Measurements from ENCODE around the gene WDR86.
A peak's percentile ranks its signal among the peaks of the same experiment; 100 is the strongest.

Gene WDR86

GRCh38 chr7:151343516-151343915, 66.3 kb downstream of the WDR86 start:
- no peak for TF ChIP-seq SP1 (IDR thresholded peaks at IDR 0.05)
- no peak for TF ChIP-seq ZNF384 (IDR thresholded peaks at IDR 0.05)
- TF ChIP-seq LEF1 (IDR thresholded peaks at IDR 0.05; ENCODE audit: borderline replicate concordance): no peak
- no peak for TF ChIP-seq ARNT (IDR thresholded peaks at IDR 0.05)
- DNase-seq (ENCODE audit: extremely low spot score): no peak
- POLR2A ChIA-PET: interaction anchor here (1.4 kb wide), 1 partner anchor 66 kb away, joined by 3 read pairs; no protein-coding TSS in a partner anchor
- CTCF ChIA-PET: interaction anchor here (0.6 to 1.0 kb wide), 4 partner anchors 9 to 28 kb away, joined by 3 to 5 read pairs (median 4); no protein-coding TSS in a partner anchor

- POLR2A ChIA-PET: interaction anchor here (1.4 kb wide), 1 partner anchor 66 kb away, joined by 3 read pairs; no protein-coding TSS in a partner anchor
- DNase-seq (ENCODE audit: extremely low spot score): no peak
- no peak for TF ChIP-seq BHLHE40 (IDR thresholded peaks at IDR 0.05; ENCODE audit: borderline replicate concordance)
- no peak for TF ChIP-seq ARNT (IDR thresholded peaks at IDR 0.05)
- no peak for TF ChIP-seq FOXA1 (IDR thresholded peaks at IDR 0.05)
- TF ChIP-seq FOXM1 (IDR thresholded peaks at IDR 0.05; ENCODE audit: borderline replicate concordance): no peak
- no peak for TF ChIP-seq ZNF384 (IDR thresholded peaks at IDR 0.05)
- TF ChIP-seq HDGF (IDR thresholded peaks at IDR 0.05; ENCODE audit: borderline replicate concordance): no peak
- no peak for TF ChIP-seq TARDBP (IDR thresholded peaks at IDR 0.05)
- TF ChIP-seq CTBP1 (IDR thresholded peaks at IDR 0.05; ENCODE audit: borderline replicate concordance): no peak
- no peak for TF ChIP-seq ELF4 (IDR thresholded peaks at IDR 0.05)
- no peak for TF ChIP-seq SUZ12 (IDR thresholded peaks at IDR 0.05)
- no peak for TF ChIP-seq FOXK2 (IDR thresholded peaks at IDR 0.05)
- no peak for TF ChIP-seq LEF1 (IDR thresholded peaks at IDR 0.05; ENCODE audit: borderline replicate concordance)
- no peak for TF ChIP-seq L3MBTL2 (conservative IDR thresholded peaks at IDR 0.05)
- no peak for TF ChIP-seq PKNOX1 (IDR thresholded peaks at IDR 0.05)
- no peak for TF ChIP-seq NFRKB (IDR thresholded peaks at IDR 0.05)
- TF ChIP-seq SP1 (IDR thresholded peaks at IDR 0.05): no peak
- CTCF ChIA-PET: interaction anchor here (0.6 to 0.8 kb wide), 3 partner anchors 9 to 27 kb away, joined by 3 to 5 read pairs (median 4); no protein-coding TSS in a partner anchor
These were observed 67.0 kb downstream of the WDR86 start for GRCh38 chr7:151342811-151343210.

- POLR2A ChIA-PET: interaction anchor here (0.7 to 2.2 kb wide), 14 partner anchors 9 to 386 kb away, joined by 3 to 21 read pairs (median 3); partner anchors contain the start of gene ABCF2
- CTCF ChIA-PET: interaction anchor here (1.4 to 1.7 kb wide), 2 partner anchors 8 to 27 kb away, joined by 8 read pairs; no protein-coding TSS in a partner anchor
- no peak for DNase-seq (ENCODE audit: extremely low spot score)
- TF ChIP-seq L3MBTL2 (conservative IDR thresholded peaks at IDR 0.05): no peak
- TF ChIP-seq SUZ12 (IDR thresholded peaks at IDR 0.05): no peak
- no peak for TF ChIP-seq ELF4 (IDR thresholded peaks at IDR 0.05)
- TF ChIP-seq ZNF384 (IDR thresholded peaks at IDR 0.05): no peak
- TF ChIP-seq FOXA1 (IDR thresholded peaks at IDR 0.05): no peak
- TF ChIP-seq NFRKB (IDR thresholded peaks at IDR 0.05): no peak
- TF ChIP-seq FOXK2 (IDR thresholded peaks at IDR 0.05): no peak
- no peak for TF ChIP-seq FOXM1 (IDR thresholded peaks at IDR 0.05; ENCODE audit: borderline replicate concordance)
- TF ChIP-seq LEF1 (IDR thresholded peaks at IDR 0.05; ENCODE audit: borderline replicate concordance): no peak
- TF ChIP-seq PKNOX1 (IDR thresholded peaks at IDR 0.05): no peak
- no peak for TF ChIP-seq CTBP1 (IDR thresholded peaks at IDR 0.05; ENCODE audit: borderline replicate concordance)
- TF ChIP-seq TARDBP (IDR thresholded peaks at IDR 0.05): no peak
- TF ChIP-seq SP1 (IDR thresholded peaks at IDR 0.05): no peak
- no peak for TF ChIP-seq ARNT (IDR thresholded peaks at IDR 0.05)
- no peak for TF ChIP-seq BHLHE40 (IDR thresholded peaks at IDR 0.05; ENCODE audit: borderline replicate concordance)
- TF ChIP-seq HDGF (IDR thresholded peaks at IDR 0.05; ENCODE audit: borderline replicate concordance): no peak
These were observed 67.7 kb downstream of the WDR86 start for GRCh38 chr7:151342102-151342646.

- POLR2A ChIA-PET: interaction anchor here (0.7 to 2.2 kb wide), 15 partner anchors 8 to 387 kb away, joined by 3 to 21 read pairs (median 3); partner anchors contain the start of gene ABCF2
- TF ChIP-seq PKNOX1 (IDR thresholded peaks at IDR 0.05) (no peak), SUZ12 (IDR thresholded peaks at IDR 0.05) (no peak), L3MBTL2 (conservative IDR thresholded peaks at IDR 0.05) (no peak; the same call in 1 of the 2 replicates), FOXA1 (IDR thresholded peaks at IDR 0.05) (no peak), FOXK2 (IDR thresholded peaks at IDR 0.05) (no peak), SP1 (IDR thresholded peaks at IDR 0.05) (no peak), LEF1 (IDR thresholded peaks at IDR 0.05; ENCODE audit: borderline replicate concordance) (no peak), ZNF384 (IDR thresholded peaks at IDR 0.05) (no peak), TARDBP (IDR thresholded peaks at IDR 0.05) (no peak), FOXM1 (IDR thresholded peaks at IDR 0.05; ENCODE audit: borderline replicate concordance) (no peak), ARNT (IDR thresholded peaks at IDR 0.05) (no peak), HDGF (IDR thresholded peaks at IDR 0.05; ENCODE audit: borderline replicate concordance) (no peak; the same call in 1 of the 2 replicates), NFRKB (IDR thresholded peaks at IDR 0.05) (no peak), BHLHE40 (IDR thresholded peaks at IDR 0.05; ENCODE audit: borderline replicate concordance) (no peak), ELF4 (IDR thresholded peaks at IDR 0.05) (no peak), CTBP1 (IDR thresholded peaks at IDR 0.05; ENCODE audit: borderline replicate concordance) (no peak)
- CTCF ChIA-PET: interaction anchor here (1.4 to 1.7 kb wide), 2 partner anchors 9 to 26 kb away, joined by 8 read pairs; no protein-coding TSS in a partner anchor
- DNase-seq (ENCODE audit: extremely low spot score): peak; percentile 100
These were observed 68.3 kb downstream of the WDR86 start, which contains the start of gene NUB1 for GRCh38 chr7:151341357-151342101. Gene NUB1 (plus strand): TSS chr7:151341812. CDS start chr7:151345350, 3,538 bp downstream.

GRCh38 chr7:151340794-151341356, 69.0 kb downstream of the WDR86 start:
- CTCF ChIA-PET: interaction anchor here (1.2 to 1.7 kb wide), 3 partner anchors 9 to 97 kb away, joined by 3 to 8 read pairs (median 8); no protein-coding TSS in a partner anchor
- TF ChIP-seq ZNF384 (IDR thresholded peaks at IDR 0.05): no peak
- no peak for TF ChIP-seq FOXM1 (IDR thresholded peaks at IDR 0.05; ENCODE audit: borderline replicate concordance)
- TF ChIP-seq L3MBTL2 (conservative IDR thresholded peaks at IDR 0.05): no peak; the same call in 1 of the 2 replicates
- TF ChIP-seq SP1 (IDR thresholded peaks at IDR 0.05): no peak
- no peak for TF ChIP-seq TARDBP (IDR thresholded peaks at IDR 0.05)
- no peak for TF ChIP-seq ARNT (IDR thresholded peaks at IDR 0.05)
- no peak for TF ChIP-seq FOXK2 (IDR thresholded peaks at IDR 0.05)
- TF ChIP-seq SUZ12 (IDR thresholded peaks at IDR 0.05): no peak
- no peak for TF ChIP-seq HDGF (IDR thresholded peaks at IDR 0.05; ENCODE audit: borderline replicate concordance)
- no peak for TF ChIP-seq BHLHE40 (IDR thresholded peaks at IDR 0.05; ENCODE audit: borderline replicate concordance)
- no peak for TF ChIP-seq LEF1 (IDR thresholded peaks at IDR 0.05; ENCODE audit: borderline replicate concordance)
- no peak for TF ChIP-seq CTBP1 (IDR thresholded peaks at IDR 0.05; ENCODE audit: borderline replicate concordance)
- POLR2A ChIA-PET: interaction anchor here (0.7 to 2.2 kb wide), 12 partner anchors 9 to 388 kb away, joined by 3 to 21 read pairs (median 4); partner anchors contain the start of gene ABCF2
- DNase-seq (ENCODE audit: extremely low spot score): no peak

Data from HEK293T (cell line).